Peyer's patch (tissue), 4 donors: ENCODE measurements around the gene NANOGP8.

Source experiments
- CTCF ChIP-seq, 6 experiments: fragments of 450-650 bp in 4 of 6; fragments of 200-600 bp in 2 of 6; sonication (generic) in 1 of 6; IDR thresholded peaks; one replicate each; pipeline ENCODE4 v1.5.1; 2017 to 2019; ENCODE audit warnings: antibody characterized with exemption in 6 of 6, mild to moderate bottlenecking in 3 of 6, moderate library complexity in 1 of 6
- POLR2A ChIP-seq, 2 donors: fragments of 450-650 bp; IDR thresholded peaks; one replicate each; pipeline ENCODE4 v1.5.1; 2017; ENCODE audit warnings: antibody characterized with exemption in 2 of 2, mild to moderate bottlenecking in 2 of 2, moderate library complexity in 2 of 2

GRCh38 chr15:35047528-35047927 is 37.6 kb downstream of the NANOGP8 start:
- no peak for TF ChIP-seq CTCF (IDR thresholded peaks at IDR 0.05)
- TF ChIP-seq POLR2A (IDR thresholded peaks at IDR 0.05) = no peak
